Thyroid gland (tissue), 4 donors: Measurements from ENCODE around the gene RELCH.

Experiments
- CTCF ChIP-seq, 6 experiments: fragments of 200-600 bp in 3 of 6; fragments of 450-650 bp in 3 of 6; sonication (generic) in 3 of 6; IDR thresholded peaks; one replicate each; pipeline ENCODE4 v1.5.1; 2016 to 2019; ENCODE audit warnings: antibody characterized with exemption in 6 of 6, mild to moderate bottlenecking in 2 of 6, inconsistent platforms in 1 of 6, moderate library complexity in 1 of 6
- POLR2A ChIP-seq, 2 donors: fragments of 450-650 bp; IDR thresholded peaks; one replicate each; pipeline ENCODE4 v1.6.1; 2017; ENCODE audit warnings: antibody characterized with exemption in 2 of 2, mild to moderate bottlenecking in 2 of 2, moderate library complexity in 1 of 2

GRCh38 chr18:62285281-62285680, 98.2 kb downstream of the RELCH start:
- TF ChIP-seq CTCF (IDR thresholded peaks at IDR 0.05): no peak
- TF ChIP-seq POLR2A (IDR thresholded peaks at IDR 0.05): no peak
